Stimulated activated effector memory CD8-positive, alpha-beta T cell treated with anti-CD3 and anti-CD28 coated beads, Interleukin-12 subunit alpha, Interleukin-12 subunit beta, amount 100 ng/mL, for 72 hours (primary cell): Measurements from ENCODE around the gene CASD1.
A peak's percentile ranks its signal among the peaks of the same experiment; 100 is the strongest.

ENCODE experiments used
- ATAC-seq: fragments of 150-1000 bp; cut with Tn5 transposase; 2 replicates; pipeline ENCODE4 v1.10.0; 2021
- DNase-seq, 2 donors: peaks; one replicate each; pipeline ENCODE4 v3.0.0; 2021 to 2022; ENCODE audit warnings: low spot score in 2 of 2
- H3K27ac Mint-ChIP-seq: one replicate; pipeline ENCODE4 v1.8.0; 2022; ENCODE audit warnings: mild to moderate bottlenecking, mixed read lengths
- H3K36me3 Mint-ChIP-seq: one replicate; pipeline ENCODE4 v1.8.0; 2022; ENCODE audit warnings: mild to moderate bottlenecking, mixed read lengths
- H3K4me1 Mint-ChIP-seq: one replicate; pipeline ENCODE4 v1.8.0; 2022; ENCODE audit warnings: mixed read lengths
- H3K4me3 Mint-ChIP-seq: one replicate; pipeline ENCODE4 v1.8.0; 2022; ENCODE audit warnings: mild to moderate bottlenecking, mixed read lengths
- H3K9me3 Mint-ChIP-seq: one replicate; pipeline ENCODE4 v1.8.0; 2022; ENCODE audit warnings: mixed read lengths

The CASD1 gene

DNA sequence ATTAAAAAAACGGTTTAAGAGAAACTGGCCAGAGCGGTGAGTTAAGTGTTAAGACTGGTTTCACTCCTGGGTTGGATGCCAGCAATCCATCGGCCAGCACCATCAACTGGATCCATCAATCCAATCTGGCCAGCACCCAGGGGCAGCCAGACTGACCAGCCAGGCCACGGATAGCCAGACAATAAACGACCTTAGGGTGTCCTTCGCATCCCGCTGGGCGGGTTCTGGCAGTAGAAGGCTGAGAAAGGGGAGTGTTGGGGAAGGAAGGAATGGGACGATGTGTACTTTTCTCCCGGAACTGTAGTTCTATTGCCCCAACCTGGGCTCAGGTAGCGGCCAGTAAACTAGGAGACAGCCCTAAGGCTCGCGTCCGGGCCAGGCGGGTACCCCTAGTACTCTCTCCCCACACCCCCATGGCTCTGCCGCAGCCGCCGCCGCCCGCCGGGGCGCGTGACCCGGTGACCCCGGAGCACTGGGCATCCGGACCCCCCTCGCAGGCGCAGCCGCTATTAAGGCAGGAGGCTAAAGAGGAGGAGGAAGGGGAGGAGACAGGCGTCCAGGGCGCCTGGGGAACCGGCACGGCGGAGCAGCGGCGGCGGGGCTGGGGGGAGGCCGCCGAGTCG lies at the start of gene CASD1:
Gene CASD1, plus strand, starts transcription at position 546 of the 623 bp plus-strand sequence. CDS start 276 bp downstream, outside the sequence.
- Mint-ChIP-seq H3K9me3 (no peaks in the 10 kb centered on the region), H3K27ac (peak within 1 kb of the TSS; percentile 93), H3K36me3 (peaks cover 20% of the 10 kb centered on the region), H3K4me1 (peaks cover 35% of the 10 kb centered on the region), H3K4me3 (peak within 1 kb of the TSS; percentile 70)
- ATAC-seq (peak; percentile 78), DNase-seq (peak; percentile 51 to 82)

DNA sequence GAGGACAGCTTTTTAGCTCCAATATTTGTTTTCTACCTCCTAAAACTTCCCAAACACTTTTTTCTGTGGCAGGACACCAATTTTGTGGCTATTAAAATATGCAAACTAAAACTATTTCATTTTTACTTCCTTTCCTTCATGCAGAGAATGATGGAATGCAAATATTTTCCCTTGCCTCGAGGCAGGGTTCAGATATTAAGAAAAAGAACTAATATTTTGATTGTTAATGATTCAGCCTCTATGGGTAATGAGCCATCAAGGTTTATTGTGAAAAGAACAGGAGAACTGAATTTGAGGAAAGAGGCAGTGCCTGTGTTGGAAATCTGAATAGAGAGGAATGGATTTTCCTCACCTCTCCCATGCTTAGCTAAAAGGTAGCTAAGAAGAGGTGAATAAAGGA lies 43.1 kb upstream of the CASD1 start:
- ATAC-seq = no peak
- Mint-ChIP-seq H3K27ac (no peak overlapping the region), H3K36me3 (no peaks in the 10 kb centered on the region), H3K4me3 (no peak overlapping the region), H3K9me3 (peaks cover 5% of the 10 kb centered on the region), H3K4me1 (no peaks in the 10 kb centered on the region)
- no peak for DNase-seq

DNA sequence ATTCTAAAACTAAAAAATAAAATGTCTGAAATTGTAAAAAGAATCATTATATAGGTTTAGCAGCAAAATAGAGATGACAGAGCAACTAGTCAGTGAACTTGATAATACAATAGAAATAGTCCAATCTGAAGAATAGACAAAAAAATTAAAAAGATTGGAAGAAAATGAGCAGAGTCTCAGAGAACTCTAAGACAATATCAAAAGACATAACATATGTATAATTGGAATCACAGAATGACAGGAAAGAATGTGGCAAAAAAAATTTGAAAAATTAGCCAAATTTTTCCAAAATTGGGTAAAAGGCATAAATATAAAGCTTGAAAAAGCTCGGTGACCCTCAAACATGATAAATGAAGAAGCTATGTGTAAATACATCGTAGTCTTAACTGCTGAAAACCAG lies 38.0 kb upstream of the CASD1 start:
- no peak for DNase-seq
- H3K4me3 Mint-ChIP-seq = no peak overlapping the region
- no peak overlapping the region for H3K27ac Mint-ChIP-seq
- no peaks in the 10 kb centered on the region for H3K36me3 Mint-ChIP-seq
- peaks cover 7% of the 10 kb centered on the region for H3K9me3 Mint-ChIP-seq
- ATAC-seq = no peak
- H3K4me1 Mint-ChIP-seq = no peaks in the 10 kb centered on the region

DNA sequence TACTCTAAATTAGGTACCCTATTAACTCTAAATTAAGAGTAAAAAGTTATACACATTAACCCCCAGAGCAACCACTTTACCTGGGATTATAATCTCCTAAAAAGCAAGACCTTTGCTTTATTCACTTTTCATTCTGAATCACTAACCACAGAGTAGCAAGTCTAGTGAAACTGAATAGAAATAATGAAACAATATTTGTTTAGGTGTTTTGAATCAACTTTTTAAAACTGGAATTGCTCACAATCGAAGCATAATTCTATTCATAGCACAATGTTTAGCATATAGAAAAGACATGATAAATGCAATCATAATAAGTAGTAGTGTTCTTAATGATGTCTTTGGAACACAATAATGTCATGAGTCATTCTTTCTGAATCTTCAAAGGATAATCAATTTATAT lies 37.0 kb upstream of the CASD1 start:
- H3K27ac Mint-ChIP-seq = no peak overlapping the region
- H3K36me3 Mint-ChIP-seq = no peaks in the 10 kb centered on the region
- ATAC-seq (peak; percentile 77), DNase-seq (no peak)
- no peaks in the 10 kb centered on the region for H3K4me1 Mint-ChIP-seq
- no peak overlapping the region for H3K4me3 Mint-ChIP-seq
- peaks cover 7% of the 10 kb centered on the region for H3K9me3 Mint-ChIP-seq

DNA sequence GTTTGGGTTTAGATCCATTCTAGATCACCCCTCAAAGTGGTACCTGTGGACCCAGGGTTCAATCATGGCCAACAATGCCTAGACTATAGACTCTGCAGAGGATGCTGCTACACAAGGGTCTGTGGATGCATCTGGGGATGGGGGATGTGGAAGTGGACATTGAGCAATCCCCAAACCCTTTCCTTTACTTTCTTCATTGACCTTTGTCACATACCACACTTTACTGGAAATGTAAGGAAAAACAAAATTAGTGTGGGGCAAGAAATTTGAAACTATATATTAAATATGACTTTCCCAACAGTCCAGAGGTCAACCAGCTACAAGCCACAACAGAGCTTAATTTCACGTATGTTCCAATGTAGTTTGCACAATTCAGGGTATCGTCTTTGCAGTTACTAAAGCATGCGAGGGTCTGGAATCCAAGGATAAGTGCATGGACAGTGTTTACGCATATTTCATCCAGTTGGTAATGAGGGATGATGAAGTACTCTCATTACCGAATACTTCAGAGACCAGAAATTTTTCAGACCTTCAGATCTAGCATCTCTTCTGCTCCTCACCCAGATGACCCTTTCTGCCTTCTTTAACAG lies 33.3 kb upstream of the CASD1 start:
- Mint-ChIP-seq H3K36me3 (no peaks in the 10 kb centered on the region), H3K4me3 (no peak overlapping the region), H3K9me3 (peaks cover 4% of the 10 kb centered on the region), H3K27ac (no peak overlapping the region), H3K4me1 (no peaks in the 10 kb centered on the region)
- DNase-seq (no peak), ATAC-seq (no peak)

DNA sequence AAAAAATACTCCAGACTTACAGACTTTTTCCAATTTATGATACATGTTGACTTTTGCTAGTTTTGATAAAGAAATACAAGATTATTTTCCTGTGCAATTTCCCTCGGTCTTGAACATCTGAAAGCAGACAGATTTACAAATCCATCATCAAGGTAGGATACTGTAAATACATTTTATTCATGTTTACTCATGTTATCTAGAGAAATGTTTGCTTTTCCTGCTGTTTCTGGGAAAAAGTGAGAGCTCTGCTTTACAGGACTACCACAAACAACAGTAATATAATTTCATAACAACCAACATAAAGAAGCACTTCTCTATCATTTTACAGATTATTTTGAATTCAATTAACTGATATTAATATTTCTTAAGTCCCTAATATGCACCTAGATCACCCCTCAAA lies 31.7 kb upstream of the CASD1 start:
- Mint-ChIP-seq H3K36me3 (no peaks in the 10 kb centered on the region), H3K4me1 (no peaks in the 10 kb centered on the region), H3K9me3 (no peaks in the 10 kb centered on the region), H3K27ac (no peak overlapping the region), H3K4me3 (no peak overlapping the region)
- DNase-seq (no peak), ATAC-seq (no peak)

DNA sequence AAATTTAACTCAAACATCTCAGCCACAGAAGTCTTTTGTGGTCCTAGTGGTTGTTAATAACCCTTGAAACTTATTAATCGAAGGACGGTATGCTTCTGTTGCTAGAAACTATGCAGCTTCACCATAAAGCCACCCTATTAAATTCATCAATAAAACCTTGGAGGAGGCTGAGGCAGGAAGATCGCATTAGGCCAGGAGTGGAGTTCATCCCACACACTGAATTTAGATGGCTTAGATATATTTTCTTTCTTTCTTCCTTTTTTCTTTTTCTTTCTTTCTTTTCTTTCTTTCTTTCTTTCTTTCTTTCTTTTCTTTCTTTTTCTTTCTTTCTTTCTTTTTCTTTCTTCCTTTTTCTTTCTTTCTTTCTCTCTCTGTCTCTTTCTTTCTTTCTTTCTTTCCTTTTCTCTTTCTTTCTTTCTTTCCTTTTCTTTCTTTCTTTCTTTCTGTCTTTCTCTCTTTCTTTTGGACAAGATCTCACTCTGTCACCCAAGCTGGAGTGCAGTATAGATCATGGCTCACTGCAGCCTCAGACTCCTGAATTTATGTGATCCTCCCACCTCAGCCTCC lies 30.9 kb upstream of the CASD1 start:
- H3K4me1 Mint-ChIP-seq = no peaks in the 10 kb centered on the region
- no peaks in the 10 kb centered on the region for H3K36me3 Mint-ChIP-seq
- no peak overlapping the region for H3K27ac Mint-ChIP-seq
- DNase-seq (no peak), ATAC-seq (no peak)
- no peak overlapping the region for H3K4me3 Mint-ChIP-seq
- H3K9me3 Mint-ChIP-seq = no peaks in the 10 kb centered on the region

DNA sequence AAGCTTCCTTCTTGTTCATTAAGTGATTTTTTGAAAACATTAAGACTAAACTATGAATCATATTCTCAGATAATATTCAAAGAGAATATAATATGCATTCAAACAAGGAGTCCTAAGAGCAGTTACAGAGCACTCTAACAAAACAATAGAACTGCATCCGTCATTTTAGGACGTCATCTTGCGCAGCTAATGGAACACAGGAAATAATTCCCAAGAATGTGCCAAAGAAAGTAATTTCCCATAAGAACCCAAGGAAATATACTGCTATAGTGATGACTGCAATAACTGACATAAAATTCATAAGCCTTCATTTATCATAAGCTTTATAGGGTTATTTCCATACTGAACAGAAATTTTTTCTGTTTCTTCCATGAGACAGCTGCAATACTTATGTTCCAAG lies 28.3 kb upstream of the CASD1 start:
- H3K4me3 Mint-ChIP-seq = no peak overlapping the region
- DNase-seq (no peak), ATAC-seq (no peak)
- H3K27ac Mint-ChIP-seq = no peak overlapping the region
- no peaks in the 10 kb centered on the region for H3K9me3 Mint-ChIP-seq
- H3K36me3 Mint-ChIP-seq = no peaks in the 10 kb centered on the region
- no peaks in the 10 kb centered on the region for H3K4me1 Mint-ChIP-seq

DNA sequence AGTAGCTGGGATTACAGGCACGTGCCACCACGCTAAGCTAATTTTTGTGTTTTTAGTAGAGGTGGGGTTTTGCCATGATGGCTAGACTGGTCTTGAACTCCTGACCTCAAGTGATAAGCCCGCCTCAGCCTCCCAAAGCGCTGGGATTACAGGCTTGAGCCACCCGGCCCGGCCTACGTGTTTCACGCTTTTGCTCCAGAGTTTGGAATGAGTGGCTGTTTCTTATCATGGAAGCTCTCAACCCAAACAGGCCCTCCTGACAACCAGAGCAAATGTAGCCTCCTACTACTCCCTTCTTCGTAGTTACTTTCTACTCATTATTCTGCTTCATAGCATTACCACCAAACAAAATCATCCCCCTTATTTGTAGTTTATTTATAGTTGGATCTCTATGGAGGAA lies 26.8 kb upstream of the CASD1 start:
- Mint-ChIP-seq H3K9me3 (no peaks in the 10 kb centered on the region), H3K4me1 (no peaks in the 10 kb centered on the region), H3K36me3 (no peaks in the 10 kb centered on the region), H3K27ac (no peak overlapping the region), H3K4me3 (no peak overlapping the region)
- no peak for DNase-seq
- ATAC-seq = no peak

DNA sequence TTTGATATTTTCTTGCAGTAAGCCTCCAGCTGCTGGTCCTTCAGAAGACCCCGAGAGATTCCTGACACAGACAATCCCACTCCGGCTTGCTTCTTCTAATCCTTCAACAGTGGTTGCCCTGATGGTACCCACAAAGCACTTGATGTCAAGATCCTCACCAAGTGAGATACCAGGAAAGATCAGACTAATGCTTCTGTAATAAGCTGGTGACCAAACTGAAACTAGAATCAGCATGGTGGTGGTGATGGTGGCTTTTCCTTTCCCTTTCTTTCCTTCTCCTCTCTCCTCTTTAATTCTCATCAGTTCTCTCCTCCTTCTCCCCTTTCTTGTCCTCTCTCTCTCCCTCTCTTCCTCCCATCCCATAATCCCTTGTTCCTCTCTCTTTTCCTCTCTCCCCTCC lies 25.8 kb upstream of the CASD1 start:
- Mint-ChIP-seq H3K36me3 (no peaks in the 10 kb centered on the region), H3K4me3 (no peak overlapping the region), H3K27ac (no peak overlapping the region), H3K4me1 (no peaks in the 10 kb centered on the region), H3K9me3 (no peaks in the 10 kb centered on the region)
- no peak for DNase-seq
- no peak for ATAC-seq

DNA sequence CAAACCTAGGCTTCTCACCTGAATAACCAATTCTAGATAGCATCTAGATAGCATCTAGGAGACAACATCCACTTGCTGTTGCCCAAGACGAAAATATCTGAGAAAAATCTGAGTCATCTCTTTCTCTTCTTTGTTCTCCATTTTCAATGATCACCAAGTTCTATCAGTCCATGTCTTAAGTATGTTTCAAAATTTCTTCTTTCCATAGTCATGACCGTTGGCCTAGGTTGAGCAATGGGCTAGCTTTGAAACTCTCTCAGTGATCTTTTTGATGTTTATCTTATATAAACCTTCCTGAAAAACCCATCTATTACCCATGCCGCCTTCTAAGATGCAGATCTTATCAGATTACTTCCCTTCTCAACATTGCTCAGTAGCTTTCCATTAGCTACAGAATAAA lies 23.4 kb upstream of the CASD1 start:
- H3K9me3 Mint-ChIP-seq = no peaks in the 10 kb centered on the region
- no peaks in the 10 kb centered on the region for H3K36me3 Mint-ChIP-seq
- no peaks in the 10 kb centered on the region for H3K4me1 Mint-ChIP-seq
- H3K4me3 Mint-ChIP-seq = no peak overlapping the region
- ATAC-seq (no peak), DNase-seq (no peak)
- no peak overlapping the region for H3K27ac Mint-ChIP-seq

DNA sequence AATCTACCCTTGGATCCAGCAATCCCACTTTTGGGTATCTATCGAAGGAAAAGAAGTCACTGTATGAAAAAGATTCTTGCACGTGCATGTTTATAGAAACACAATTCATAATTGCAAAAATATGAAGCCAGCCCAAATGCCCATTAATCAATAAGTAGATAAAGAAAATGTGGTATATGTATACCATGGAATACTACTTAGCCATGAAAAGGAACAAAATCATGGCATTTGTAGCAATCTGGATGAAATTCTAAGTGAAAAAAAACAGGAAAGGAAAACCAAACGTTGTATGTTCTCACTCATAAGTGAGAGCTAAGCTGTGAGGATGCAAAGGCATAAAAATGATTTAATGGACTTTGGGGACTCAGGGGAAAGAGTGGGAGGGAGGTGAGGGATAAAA lies 18.2 kb upstream of the CASD1 start:
- peaks cover 5% of the 10 kb centered on the region for H3K4me1 Mint-ChIP-seq
- H3K27ac Mint-ChIP-seq = no peak overlapping the region
- no peaks in the 10 kb centered on the region for H3K36me3 Mint-ChIP-seq
- ATAC-seq (no peak), DNase-seq (no peak)
- H3K4me3 Mint-ChIP-seq = no peak overlapping the region
- no peaks in the 10 kb centered on the region for H3K9me3 Mint-ChIP-seq

DNA sequence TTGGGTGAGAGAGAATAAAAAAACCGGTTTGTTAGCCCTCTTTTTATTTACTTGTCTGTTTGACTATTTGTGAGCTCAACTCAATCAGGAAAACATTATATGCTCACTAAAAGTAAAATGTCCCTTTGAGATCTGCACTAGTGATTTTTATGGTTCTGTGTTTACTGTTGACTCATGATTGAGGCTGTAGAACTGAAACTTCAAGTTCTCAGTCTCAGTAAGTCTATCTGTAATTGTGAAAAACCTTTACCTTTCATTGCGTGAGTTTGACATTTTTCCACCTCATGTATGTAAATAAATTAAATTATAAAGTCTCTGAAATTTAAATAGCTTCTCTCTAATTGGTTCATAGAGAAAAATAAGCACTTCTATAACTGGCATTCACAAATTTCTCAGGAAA lies 17.0 kb upstream of the CASD1 start:
- no peak overlapping the region for H3K27ac Mint-ChIP-seq
- peaks cover 10% of the 10 kb centered on the region for H3K4me1 Mint-ChIP-seq
- peak; percentile 96 for ATAC-seq

DNA sequence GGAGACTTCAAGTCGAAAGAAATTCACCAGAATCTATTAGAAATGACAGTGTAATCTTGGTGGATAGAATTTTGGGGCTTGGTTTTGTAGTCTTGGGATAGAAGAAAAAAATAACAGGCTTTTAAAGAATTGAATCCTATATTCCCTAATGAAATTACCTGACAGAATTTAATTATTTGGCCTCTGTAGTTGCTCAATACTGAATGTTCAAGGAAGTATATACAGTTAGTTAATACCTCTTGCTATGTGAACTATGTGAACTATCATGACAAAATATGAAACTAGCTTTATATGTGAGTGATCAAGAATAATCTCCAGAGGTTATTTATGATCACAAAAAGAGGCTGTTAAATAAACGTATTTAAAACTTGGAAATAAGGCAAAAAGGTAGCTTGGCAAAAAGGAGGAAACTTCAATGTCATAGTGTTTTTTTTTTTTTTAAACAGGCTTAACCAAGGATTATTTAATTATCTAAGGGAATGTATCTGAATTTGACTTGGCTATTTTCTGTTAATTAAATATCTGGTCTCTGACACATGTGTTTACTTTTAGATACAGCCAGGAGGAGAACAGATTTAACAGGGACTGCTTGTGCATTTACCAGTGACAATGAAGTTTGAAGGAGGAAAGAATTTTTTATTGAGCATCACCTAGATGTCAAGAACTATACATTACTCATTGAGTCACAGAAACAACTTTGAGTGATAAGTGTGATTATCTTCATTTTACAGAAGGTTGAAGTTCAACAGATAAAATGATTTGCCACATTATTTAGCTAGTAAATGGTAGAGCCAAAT lies 11.5 kb upstream of the CASD1 start:
- no peak overlapping the region for H3K27ac Mint-ChIP-seq
- peaks cover 7% of the 10 kb centered on the region for H3K4me1 Mint-ChIP-seq
- no peaks in the 10 kb centered on the region for H3K36me3 Mint-ChIP-seq
- H3K4me3 Mint-ChIP-seq = no peak overlapping the region
- no peak for DNase-seq
- no peaks in the 10 kb centered on the region for H3K9me3 Mint-ChIP-seq
- ATAC-seq = no peak

More for the DNA sequence above, 17.0 kb upstream of the CASD1 start:
- no peak overlapping the region for H3K4me3 Mint-ChIP-seq
- H3K36me3 Mint-ChIP-seq = no peaks in the 10 kb centered on the region
- no peak for DNase-seq
- no peaks in the 10 kb centered on the region for H3K9me3 Mint-ChIP-seq

DNA sequence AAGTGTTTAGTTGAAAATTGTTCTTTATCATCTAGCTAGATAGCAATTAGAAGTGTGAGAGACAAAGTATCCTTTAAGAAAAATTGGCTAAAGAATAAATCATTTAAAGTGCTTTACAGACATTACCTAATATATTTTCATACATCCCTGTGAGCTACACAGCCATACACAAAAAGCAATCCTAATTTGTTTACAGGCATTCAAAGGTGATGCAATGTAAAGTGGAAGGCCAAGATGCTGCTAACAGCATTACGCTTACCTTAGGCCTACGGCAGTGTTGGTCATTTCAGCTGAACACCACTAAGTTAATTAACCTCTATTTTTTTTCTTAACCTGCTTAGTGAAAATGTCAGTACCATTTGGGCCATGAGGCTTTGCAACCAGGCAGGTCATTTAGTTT lies 10.7 kb upstream of the CASD1 start:
- no peak for ATAC-seq
- Mint-ChIP-seq H3K4me1 (peaks cover 7% of the 10 kb centered on the region), H3K4me3 (no peak overlapping the region), H3K36me3 (no peaks in the 10 kb centered on the region), H3K9me3 (no peaks in the 10 kb centered on the region), H3K27ac (no peak overlapping the region)
- DNase-seq = no peak

DNA sequence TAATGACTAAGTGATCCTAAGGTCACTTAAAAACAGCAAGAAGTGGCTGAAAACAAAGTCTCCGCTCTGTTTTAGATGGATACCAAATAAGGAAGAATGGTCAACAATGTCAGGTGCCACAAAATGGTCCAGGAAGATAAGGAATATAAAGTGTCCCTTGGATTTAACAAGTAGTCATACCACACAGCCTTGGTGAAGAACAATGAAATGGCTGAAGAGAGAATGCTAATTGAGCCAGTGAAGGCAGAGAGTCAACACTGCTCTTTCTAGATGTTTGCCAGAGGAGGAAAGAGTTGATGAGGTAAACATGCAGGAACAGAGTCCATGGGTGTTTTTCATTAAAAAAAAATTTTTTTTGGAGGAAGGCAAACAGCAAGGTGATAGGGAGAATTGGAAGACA lies 2.1 kb upstream of the CASD1 start:
- Mint-ChIP-seq H3K27ac (no peak overlapping the region), H3K4me3 (no peak overlapping the region), H3K36me3 (peaks cover 9% of the 10 kb centered on the region), H3K9me3 (no peaks in the 10 kb centered on the region), H3K4me1 (peaks cover 24% of the 10 kb centered on the region)
- DNase-seq (no peak), ATAC-seq (no peak)
